ENCODE data around the gene RNF157.
"Not testable (repeated sequence)": the region's sequence is repeated elsewhere in the genome, so short reads cannot be mapped to it uniquely, and the experiment has no call there.

Gene RNF157

DNA sequence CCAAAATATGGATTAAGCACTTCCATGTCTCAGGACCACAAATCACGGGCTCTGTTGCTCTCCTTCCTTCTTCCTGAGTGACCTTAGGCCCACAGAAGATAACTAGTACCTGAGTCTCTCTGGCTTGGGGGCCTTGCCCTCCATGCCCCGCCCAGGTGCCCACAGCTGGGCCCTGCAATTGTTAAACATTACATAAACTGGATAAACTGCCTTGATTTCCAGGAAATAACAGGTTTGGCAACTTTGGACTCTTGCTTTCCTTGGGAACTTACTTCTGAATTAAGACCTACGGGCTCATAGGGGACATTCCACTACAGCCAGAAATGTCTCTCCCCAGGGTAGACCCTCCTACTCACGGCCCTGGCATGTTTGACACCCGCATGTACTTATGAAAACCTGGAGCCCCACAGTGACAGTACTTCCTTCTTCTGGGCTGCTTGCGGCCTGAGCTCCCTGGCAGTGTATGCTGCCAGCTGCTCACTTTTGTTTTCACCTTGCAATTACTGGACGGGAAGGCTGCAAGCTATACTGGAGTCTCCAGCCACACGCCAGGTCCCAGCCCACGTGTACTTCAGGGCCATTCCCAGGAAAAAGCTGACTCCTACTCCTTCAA lies 22.5 kb upstream of the RNF157 start:
- no peak overlapping the region for H3K4me3 ChIP-seq (replicated peaks; ENCODE audit: insufficient read depth, low read length)
- TF ChIP-seq GABPA (IDR thresholded peaks at IDR 0.05; ENCODE audit: low read depth) (no peak), POLR2AphosphoS5 (IDR thresholded peaks at IDR 0.05; ENCODE audit: low read depth) (peak; percentile 66; the same call in 1 of the 2 replicates), SPI1 (IDR thresholded peaks at IDR 0.05; ENCODE audit: borderline replicate concordance, low read depth) (peak; percentile 55; the same call in 1 of the 2 replicates)
- TF ChIP-seq, protein P1, sequence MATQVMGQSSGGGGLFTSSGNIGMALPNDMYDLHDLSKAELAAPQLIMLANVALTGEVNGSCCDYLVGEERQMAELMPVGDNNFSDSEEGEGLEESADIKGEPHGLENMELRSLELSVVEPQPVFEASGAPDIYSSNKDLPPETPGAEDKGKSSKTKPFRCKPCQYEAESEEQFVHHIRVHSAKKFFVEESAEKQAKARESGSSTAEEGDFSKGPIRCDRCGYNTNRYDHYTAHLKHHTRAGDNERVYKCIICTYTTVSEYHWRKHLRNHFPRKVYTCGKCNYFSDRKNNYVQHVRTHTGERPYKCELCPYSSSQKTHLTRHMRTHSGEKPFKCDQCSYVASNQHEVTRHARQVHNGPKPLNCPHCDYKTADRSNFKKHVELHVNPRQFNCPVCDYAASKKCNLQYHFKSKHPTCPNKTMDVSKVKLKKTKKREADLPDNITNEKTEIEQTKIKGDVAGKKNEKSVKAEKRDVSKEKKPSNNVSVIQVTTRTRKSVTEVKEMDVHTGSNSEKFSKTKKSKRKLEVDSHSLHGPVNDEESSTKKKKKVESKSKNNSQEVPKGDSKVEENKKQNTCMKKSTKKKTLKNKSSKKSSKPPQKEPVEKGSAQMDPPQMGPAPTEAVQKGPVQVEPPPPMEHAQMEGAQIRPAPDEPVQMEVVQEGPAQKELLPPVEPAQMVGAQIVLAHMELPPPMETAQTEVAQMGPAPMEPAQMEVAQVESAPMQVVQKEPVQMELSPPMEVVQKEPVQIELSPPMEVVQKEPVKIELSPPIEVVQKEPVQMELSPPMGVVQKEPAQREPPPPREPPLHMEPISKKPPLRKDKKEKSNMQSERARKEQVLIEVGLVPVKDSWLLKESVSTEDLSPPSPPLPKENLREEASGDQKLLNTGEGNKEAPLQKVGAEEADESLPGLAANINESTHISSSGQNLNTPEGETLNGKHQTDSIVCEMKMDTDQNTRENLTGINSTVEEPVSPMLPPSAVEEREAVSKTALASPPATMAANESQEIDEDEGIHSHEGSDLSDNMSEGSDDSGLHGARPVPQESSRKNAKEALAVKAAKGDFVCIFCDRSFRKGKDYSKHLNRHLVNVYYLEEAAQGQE (IDR thresholded peaks at IDR 0.05; ENCODE audit: insufficient replicate concordance, low read depth), result no peak
- TF ChIP-seq, protein P2, sequence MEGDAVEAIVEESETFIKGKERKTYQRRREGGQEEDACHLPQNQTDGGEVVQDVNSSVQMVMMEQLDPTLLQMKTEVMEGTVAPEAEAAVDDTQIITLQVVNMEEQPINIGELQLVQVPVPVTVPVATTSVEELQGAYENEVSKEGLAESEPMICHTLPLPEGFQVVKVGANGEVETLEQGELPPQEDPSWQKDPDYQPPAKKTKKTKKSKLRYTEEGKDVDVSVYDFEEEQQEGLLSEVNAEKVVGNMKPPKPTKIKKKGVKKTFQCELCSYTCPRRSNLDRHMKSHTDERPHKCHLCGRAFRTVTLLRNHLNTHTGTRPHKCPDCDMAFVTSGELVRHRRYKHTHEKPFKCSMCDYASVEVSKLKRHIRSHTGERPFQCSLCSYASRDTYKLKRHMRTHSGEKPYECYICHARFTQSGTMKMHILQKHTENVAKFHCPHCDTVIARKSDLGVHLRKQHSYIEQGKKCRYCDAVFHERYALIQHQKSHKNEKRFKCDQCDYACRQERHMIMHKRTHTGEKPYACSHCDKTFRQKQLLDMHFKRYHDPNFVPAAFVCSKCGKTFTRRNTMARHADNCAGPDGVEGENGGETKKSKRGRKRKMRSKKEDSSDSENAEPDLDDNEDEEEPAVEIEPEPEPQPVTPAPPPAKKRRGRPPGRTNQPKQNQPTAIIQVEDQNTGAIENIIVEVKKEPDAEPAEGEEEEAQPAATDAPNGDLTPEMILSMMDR (IDR thresholded peaks at IDR 0.05; ENCODE audit: insufficient read depth, low read length), result no peak
- H3K27ac ChIP-seq (replicated peaks), result peak overlapping the region; percentile 69
- no peaks in the 10 kb centered on the region for H3K27me3 ChIP-seq (ENCODE audit: insufficient read depth, poor library complexity, severe bottlenecking)
- peak in 1 of 2 experiments; percentile 84 for DNase-seq (ENCODE audit: low read depth in 1 of 2, low spot score in 1 of 2)

DNA sequence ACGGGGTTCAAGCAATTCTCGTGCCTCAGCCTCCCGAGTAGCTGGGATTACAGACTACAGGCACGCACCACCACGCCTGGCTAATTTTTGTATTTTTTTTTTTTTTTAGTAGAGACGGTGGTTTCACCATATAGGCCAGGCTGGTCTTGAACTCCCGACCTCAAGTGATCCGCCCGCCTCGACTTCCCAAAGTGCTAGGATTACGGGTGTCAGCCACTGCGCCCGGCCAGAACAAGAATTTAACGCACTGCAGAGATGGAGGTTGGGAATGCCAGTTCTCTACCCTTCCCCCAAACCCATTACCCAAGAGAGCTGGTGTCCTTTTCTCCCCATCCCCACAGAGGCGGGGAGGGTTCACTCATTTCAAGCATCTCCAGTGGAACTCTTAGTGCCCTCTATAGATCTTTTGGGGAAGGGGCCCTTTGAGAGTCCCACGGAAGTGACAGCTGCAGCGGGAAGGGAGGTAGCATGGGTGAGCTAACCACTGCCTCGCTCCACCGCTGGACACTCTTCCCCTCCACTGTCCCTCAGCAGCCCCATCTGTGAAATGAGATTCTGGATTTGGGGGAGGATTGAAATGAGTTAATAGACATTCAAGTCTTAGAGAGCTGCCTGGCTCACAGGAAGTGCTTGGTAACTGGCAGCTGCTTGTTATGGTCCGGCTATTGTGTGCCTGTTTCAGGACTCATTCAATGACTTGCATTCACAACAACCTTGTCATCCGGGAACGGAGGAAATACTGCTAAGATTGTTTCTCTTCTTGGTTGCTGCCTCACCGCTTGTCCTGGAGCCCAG lies 21.3 kb upstream of the RNF157 start:
- peak in 1 of 2 experiments; percentile 26 for DNase-seq (ENCODE audit: low read depth in 1 of 2, low spot score in 1 of 2)
- TF ChIP-seq, protein P1 (IDR thresholded peaks at IDR 0.05; ENCODE audit: insufficient replicate concordance, low read depth), result no peak
- TF ChIP-seq, protein P2 (IDR thresholded peaks at IDR 0.05; ENCODE audit: insufficient read depth, low read length), result no peak
- TF ChIP-seq POLR2AphosphoS5 (IDR thresholded peaks at IDR 0.05; ENCODE audit: low read depth) (no peak), GABPA (IDR thresholded peaks at IDR 0.05; ENCODE audit: low read depth) (no peak), SPI1 (IDR thresholded peaks at IDR 0.05; ENCODE audit: borderline replicate concordance, low read depth) (no peak)
- H3K4me3 ChIP-seq (replicated peaks; ENCODE audit: insufficient read depth, low read length), result no peak overlapping the region
- no peaks in the 10 kb centered on the region for H3K27me3 ChIP-seq (ENCODE audit: insufficient read depth, poor library complexity, severe bottlenecking)
- peak overlapping the region; percentile 69 for H3K27ac ChIP-seq (replicated peaks)

DNA sequence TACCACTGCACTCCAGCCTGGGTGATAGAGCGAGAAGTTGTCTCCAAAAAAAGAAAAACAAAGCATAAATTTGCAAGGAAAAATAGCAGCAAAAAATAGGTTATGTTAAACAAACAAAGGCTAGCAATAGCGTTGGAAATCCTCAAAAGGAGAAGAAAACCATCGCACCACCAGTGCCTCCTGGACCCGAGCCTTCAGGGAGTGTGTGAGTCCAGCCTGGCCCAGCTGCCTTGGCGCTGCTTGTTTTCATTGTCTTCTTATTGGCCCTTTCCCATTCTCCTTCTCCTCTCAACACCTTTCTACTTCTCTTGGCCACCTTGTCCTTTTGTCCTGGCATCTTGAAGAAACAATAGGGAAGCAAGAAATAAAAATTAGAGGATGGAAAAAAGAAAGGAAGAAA lies 20.4 kb upstream of the RNF157 start:
- no peak for DNase-seq (ENCODE audit: low read depth in 1 of 2, low spot score in 1 of 2)
- no peak overlapping the region for H3K4me3 ChIP-seq (replicated peaks; ENCODE audit: insufficient read depth, low read length)
- no peaks in the 10 kb centered on the region for H3K27me3 ChIP-seq (ENCODE audit: insufficient read depth, poor library complexity, severe bottlenecking)
- peak overlapping the region; percentile 13; the same call in 1 of the 2 replicates for H3K27ac ChIP-seq (replicated peaks)
- no peak for TF ChIP-seq POLR2AphosphoS5 (IDR thresholded peaks at IDR 0.05; ENCODE audit: low read depth)

DNA sequence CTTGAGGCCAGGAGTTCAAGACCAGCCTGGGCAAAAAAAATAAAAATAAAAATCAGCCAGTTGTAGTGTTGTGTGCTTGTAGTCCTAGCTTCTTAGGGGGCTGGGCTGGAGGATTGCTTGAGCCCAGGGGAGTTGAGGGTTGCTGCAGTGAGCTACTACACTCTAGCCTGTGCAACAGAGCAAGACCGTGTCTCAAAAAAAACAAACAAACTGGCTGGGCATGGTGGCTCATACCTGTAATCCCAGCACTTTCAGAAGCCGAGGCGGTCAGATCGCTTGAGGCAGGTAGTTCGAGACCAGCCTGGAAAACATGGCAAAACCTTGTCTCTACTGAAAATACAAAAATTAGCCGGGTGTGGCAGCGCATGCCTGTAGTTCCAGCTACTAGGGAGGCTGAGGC lies 19.9 kb upstream of the RNF157 start:
- H3K4me3 ChIP-seq (replicated peaks; ENCODE audit: insufficient read depth, low read length), result no peak overlapping the region
- H3K27ac ChIP-seq (replicated peaks), result peak overlapping the region; percentile 13; the same call in 1 of the 2 replicates
- H3K27me3 ChIP-seq (ENCODE audit: insufficient read depth, poor library complexity, severe bottlenecking), result no peaks in the 10 kb centered on the region
- no peak for DNase-seq (ENCODE audit: low read depth in 1 of 2, low spot score in 1 of 2)
- no peak for TF ChIP-seq POLR2AphosphoS5 (IDR thresholded peaks at IDR 0.05; ENCODE audit: low read depth)
- TF ChIP-seq, protein P1 (IDR thresholded peaks at IDR 0.05; ENCODE audit: insufficient replicate concordance, low read depth), result no peak
- TF ChIP-seq SPI1 (IDR thresholded peaks at IDR 0.05; ENCODE audit: borderline replicate concordance, low read depth), result no peak
- TF ChIP-seq, protein P2 (IDR thresholded peaks at IDR 0.05; ENCODE audit: insufficient read depth, low read length), result no peak
- no peak for TF ChIP-seq GABPA (IDR thresholded peaks at IDR 0.05; ENCODE audit: low read depth)

DNA sequence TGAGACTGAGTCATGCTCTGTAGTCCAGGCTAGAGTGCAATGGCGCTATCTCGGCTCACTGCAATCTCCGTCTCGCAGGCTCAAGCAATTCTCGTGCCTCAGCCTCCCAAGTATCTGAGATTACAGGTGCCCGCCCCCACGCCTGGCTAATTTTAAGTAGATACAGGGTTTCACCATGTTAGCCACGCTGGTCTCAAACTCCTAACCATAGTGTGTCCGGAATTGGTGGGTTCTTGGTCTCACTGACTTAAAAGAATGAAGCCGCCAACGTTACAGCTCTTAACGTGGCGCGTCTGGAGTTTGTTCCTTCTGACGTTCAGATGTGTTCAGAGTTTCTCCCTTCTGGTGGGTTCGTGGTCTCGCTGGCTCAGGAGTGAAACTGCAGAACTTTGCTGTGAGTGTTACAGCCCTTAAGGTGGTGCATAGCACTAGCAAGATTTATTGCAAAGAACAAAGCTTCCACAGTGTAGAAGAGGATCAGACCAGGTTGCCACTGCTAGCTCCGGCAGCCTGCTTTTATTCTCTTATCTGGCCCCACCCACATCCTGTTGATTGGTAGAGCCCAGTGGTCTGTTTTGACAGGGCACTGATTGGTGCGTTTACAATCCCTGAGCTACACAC lies 16.2 kb upstream of the RNF157 start:
- H3K27ac ChIP-seq (replicated peaks); DNase-seq (ENCODE audit: low read depth in 1 of 2, low spot score in 1 of 2); H3K27me3 ChIP-seq (ENCODE audit: insufficient read depth, poor library complexity, severe bottlenecking); H3K4me3 ChIP-seq (replicated peaks; ENCODE audit: insufficient read depth, low read length): not testable (repeated sequence)

Data from HL-60 (cell line).